ENCODE results near the gene CHST7. TPM values are rescaled to one million over a fixed set of nuclear protein-coding genes. Genes with fewer than 3 reads are reported as not detected.

Gene CHST7
- total and polyA plus RNA-seq, 2 of the 4 experiments (the other 2 are of a cell fraction) = 2.9 to 4.8 TPM

DNA sequence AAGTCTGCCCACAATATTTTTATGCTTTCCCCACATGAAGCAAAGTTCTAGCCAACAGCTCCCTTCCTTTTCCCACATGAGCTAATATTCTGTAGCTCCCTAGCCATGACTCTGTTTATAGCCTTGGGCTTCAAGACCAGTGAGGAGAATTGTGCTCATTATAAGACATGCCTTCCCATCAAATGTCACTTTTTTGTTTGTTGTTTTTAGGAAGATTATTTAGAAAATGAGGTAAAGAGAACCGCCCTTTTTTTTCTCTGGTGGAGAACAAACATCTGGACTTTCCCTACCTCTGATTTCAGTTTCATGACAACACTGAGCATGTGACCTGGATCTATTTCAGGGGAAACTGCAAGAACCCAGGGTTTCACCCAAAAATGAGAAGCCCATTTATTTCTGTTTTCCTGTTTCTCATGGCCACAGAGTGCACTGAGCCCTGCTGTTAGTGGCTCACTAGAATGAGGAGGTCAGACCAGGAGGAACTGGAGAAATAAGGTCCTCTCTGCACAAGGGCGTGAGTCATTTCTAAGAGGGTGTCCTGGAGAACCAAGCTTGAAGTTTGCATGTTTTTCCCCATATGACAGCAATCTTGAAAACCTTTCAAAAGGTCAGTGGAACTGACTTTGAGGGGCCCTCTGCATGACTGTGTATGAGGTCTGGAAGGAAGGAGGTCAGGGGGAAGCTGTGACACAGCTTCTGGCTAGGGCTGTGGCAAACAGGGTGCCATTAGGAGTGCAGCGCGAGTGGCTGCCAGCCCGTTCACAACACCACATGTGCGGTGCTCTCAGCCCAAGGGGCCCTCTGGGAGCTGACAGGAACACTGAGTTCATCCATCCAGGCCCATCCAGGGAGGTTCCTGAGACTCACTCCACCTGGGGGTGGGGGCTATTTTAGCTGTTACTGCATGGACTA is 55.2 kb downstream of the CHST7 start:
- no peak overlapping the region for H4K5ac ChIP-seq (ENCODE audit: low read depth, low read length)
- peak; percentile 70 for ATAC-seq (ENCODE audit: low read depth)
- H3K79me1 ChIP-seq (ENCODE audit: low read depth in 1 of 2, low read length in 2 of 2) = peaks cover 3 to 5% of the 10 kb centered on the region in 2 experiments; a peak in 3 of 4 replicates
- no peak overlapping the region for H3K56ac ChIP-seq (ENCODE audit: extremely low read depth, insufficient read depth, low read length)
- H3K4me3 ChIP-seq (ENCODE audit: insufficient read depth, low read depth, low read length) = no peak overlapping the region
- H4K91ac ChIP-seq (ENCODE audit: insufficient read depth, low read depth, low read length) = no peak overlapping the region
- H3K9me1 ChIP-seq (ENCODE audit: insufficient read depth, low read length) = peaks cover 6% of the 10 kb centered on the region; the same call in 1 of the 2 replicates
- H3K18ac ChIP-seq (ENCODE audit: low read depth, low read length) = no peak overlapping the region
- no peak overlapping the region for H3K23ac ChIP-seq (ENCODE audit: low read depth, low read length)
- H2AK5ac ChIP-seq (ENCODE audit: low read depth, low read length) = no peak overlapping the region
- H3K9me3 ChIP-seq (ENCODE audit: control insufficient read depth, insufficient read depth, low read length) = no peaks in the 10 kb centered on the region
- no peak overlapping the region; the same call in 1 of the 2 replicates for H3K4me2 ChIP-seq (ENCODE audit: low read depth, low read length)
- H3K4me1 ChIP-seq (ENCODE audit: control insufficient read depth, insufficient read depth, low read length) = peaks cover 14% of the 10 kb centered on the region
- in situ Hi-C loops (cut with MboI; ENCODE audit: low sequenced_read_pairs) = no loop called here
- no peaks in the 10 kb centered on the region for H4K20me1 ChIP-seq (ENCODE audit: insufficient read depth, low read length)
- no peak for TF ChIP-seq RCOR1 (IDR thresholded peaks at IDR 0.05; ENCODE audit: insufficient replicate concordance, low read length)
- no peak for TF ChIP-seq RAD21 (IDR thresholded peaks at IDR 0.05; ENCODE audit: low read length)
- no peak for TF ChIP-seq RFX5 (IDR thresholded peaks at IDR 0.05; ENCODE audit: low read depth, low read length)
- no peak for TF ChIP-seq POLR2A (IDR thresholded peaks at IDR 0.05; ENCODE audit: low read depth, low read length)
- no peak for TF ChIP-seq ELK1 (IDR thresholded peaks at IDR 0.05; ENCODE audit: borderline replicate concordance, low read depth, low read length)
- no peak for TF ChIP-seq CEBPB (IDR thresholded peaks at IDR 0.05; ENCODE audit: low read depth, low read length)
- no peak for TF ChIP-seq MAFK (IDR thresholded peaks at IDR 0.05; ENCODE audit: low read depth, low read length)
- TF ChIP-seq BHLHE40 (IDR thresholded peaks at IDR 0.05; ENCODE audit: low read depth, low read length) = no peak
- no peak for TF ChIP-seq MAZ (IDR thresholded peaks at IDR 0.05; ENCODE audit: borderline replicate concordance, low read depth, low read length)
- TF ChIP-seq, protein P1, sequence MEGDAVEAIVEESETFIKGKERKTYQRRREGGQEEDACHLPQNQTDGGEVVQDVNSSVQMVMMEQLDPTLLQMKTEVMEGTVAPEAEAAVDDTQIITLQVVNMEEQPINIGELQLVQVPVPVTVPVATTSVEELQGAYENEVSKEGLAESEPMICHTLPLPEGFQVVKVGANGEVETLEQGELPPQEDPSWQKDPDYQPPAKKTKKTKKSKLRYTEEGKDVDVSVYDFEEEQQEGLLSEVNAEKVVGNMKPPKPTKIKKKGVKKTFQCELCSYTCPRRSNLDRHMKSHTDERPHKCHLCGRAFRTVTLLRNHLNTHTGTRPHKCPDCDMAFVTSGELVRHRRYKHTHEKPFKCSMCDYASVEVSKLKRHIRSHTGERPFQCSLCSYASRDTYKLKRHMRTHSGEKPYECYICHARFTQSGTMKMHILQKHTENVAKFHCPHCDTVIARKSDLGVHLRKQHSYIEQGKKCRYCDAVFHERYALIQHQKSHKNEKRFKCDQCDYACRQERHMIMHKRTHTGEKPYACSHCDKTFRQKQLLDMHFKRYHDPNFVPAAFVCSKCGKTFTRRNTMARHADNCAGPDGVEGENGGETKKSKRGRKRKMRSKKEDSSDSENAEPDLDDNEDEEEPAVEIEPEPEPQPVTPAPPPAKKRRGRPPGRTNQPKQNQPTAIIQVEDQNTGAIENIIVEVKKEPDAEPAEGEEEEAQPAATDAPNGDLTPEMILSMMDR (conservative IDR thresholded peaks at IDR 0.05; ENCODE audit: low read depth, low read length) = no peak
- no peak for TF ChIP-seq SMC3 (IDR thresholded peaks at IDR 0.05; ENCODE audit: low read depth, low read length)
- TF ChIP-seq NFE2L2 (IDR thresholded peaks at IDR 0.05; ENCODE audit: low read depth, low read length) = no peak
- no peak overlapping the region for H3K14ac ChIP-seq (replicated peaks; ENCODE audit: low read depth, low read length)
- CTCF ChIA-PET = interaction anchor here (0.6 kb wide), 1 partner anchor 811 kb away, joined by 4 read pairs; no protein-coding TSS in a partner anchor
- no TSS peak for BruUV-seq (replicated peaks)
- H3K27me3 ChIP-seq (ENCODE audit: control insufficient read depth, insufficient read depth, low read length) = no peaks in the 10 kb centered on the region
- intact Hi-C loops (cut with micrococcal nuclease) = loop anchor here (5.0 kb wide), 1 partner anchor 41 kb away; no protein-coding TSS in a partner anchor
- H3K4ac ChIP-seq (ENCODE audit: low read depth, low read length) = peak overlapping the region; percentile 3; the same call in 1 of the 2 replicates
- H3K36me3 ChIP-seq (ENCODE audit: control insufficient read depth, insufficient read depth, low read length) = no peaks in the 10 kb centered on the region
- H4K8ac ChIP-seq (ENCODE audit: low read depth in 2 of 2, low read length in 2 of 2) = no peak overlapping the region
- H2BK20ac ChIP-seq (ENCODE audit: low read depth, low read length) = no peak overlapping the region
- DNase-seq = peak; percentile 62
- POLR2A ChIA-PET (ENCODE audit: unreplicated experiment) = no interaction called here
- H2AK9ac ChIP-seq (replicated peaks; ENCODE audit: low read depth, low read length, poor library complexity) = no peak overlapping the region
- H2BK5ac ChIP-seq (ENCODE audit: low read depth, low read length, poor library complexity, severe bottlenecking) = peak overlapping the region; percentile 5
- H2BK15ac ChIP-seq (ENCODE audit: low read depth, low read length) = no peak overlapping the region
- H2BK120ac ChIP-seq (ENCODE audit: low read depth, low read length) = no peak overlapping the region
- no peak overlapping the region for H3K9ac ChIP-seq (ENCODE audit: low read depth, low read length)
- dilution Hi-C loops (cut with HindIII; ENCODE audit: low sequenced_read_pairs, unreplicated experiment) = no loop called here
- peak overlapping the region; percentile 63; the same call in 1 of the 2 replicates for H3K27ac ChIP-seq (ENCODE audit: insufficient read depth, low read length)
- no peak overlapping the region for H2AFZ ChIP-seq (replicated peaks; ENCODE audit: low read length, poor library complexity)
- WGBS, 2 experiments (ENCODE audit: extremely low coverage in 2 of 2, insufficient read length in 1 of 2) = 17% methylated on average over 1 of the region's 6 CpGs; no CpG with 5 or more reads in 1 of the 2 experiments
